GM18870 (cell line): ENCODE results near the gene ATP11A.

Experiments used
- ATAC-seq: cut with Tn5 transposase; IDR thresholded peaks from one replicate; pipeline ENCODE4 v1.9.1; 2021; ENCODE audit warnings: moderate library complexity; ENCODE audit not compliant: unreplicated experiment

Gene ATP11A

DNA sequence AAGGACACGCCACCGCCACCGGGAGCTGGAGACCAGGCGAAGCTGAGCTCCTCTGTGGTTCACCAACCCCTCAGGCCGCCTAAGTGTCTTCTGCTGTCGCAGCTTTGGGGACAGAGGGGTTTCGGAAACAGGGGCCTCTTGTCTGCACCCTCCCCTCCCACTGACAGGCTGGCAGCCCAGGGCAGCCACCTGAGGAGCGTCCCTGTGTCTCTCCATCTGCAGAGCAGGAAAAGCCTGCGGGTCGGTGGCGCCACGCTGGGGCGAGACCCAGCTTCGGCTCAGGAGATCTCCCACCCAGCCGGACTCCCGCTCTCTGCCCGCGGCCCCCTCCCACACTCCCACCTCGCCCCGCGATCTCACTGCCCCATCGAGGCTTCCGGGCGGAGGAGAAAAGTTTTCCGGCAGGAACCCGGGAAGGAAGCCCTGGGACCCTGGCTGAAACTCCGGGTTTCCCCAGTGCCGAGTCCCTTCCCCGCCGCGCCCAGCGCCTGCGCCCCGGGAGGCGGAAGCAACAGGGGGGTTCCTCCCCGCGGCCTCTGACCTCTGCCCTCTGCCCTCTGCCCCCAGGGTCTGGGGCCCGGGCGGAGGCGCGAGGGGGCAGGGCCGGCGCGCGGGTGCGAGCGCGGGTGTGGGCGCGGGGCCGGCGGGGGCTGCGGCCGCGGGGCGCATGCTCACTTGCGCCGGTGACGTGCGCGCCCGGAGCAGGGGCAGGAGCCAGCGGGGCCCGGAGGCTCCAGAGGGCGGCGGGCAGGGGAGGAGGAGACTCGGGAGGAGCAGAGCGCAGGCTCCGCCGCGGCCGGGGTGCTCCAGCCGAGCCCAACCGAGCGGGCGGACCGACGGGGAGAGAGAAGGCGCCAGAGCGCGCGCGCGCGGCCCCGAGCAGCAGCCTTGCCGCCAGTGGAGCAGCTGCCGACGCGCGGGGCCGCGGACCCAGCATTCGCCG lies at the start of gene ATP11A:
Gene ATP11A, plus strand, starts transcription at position 736 of the 943 bp plus-strand sequence. CDS start 379 bp downstream, outside the sequence.
- ATAC-seq: peak; percentile 39

DNA sequence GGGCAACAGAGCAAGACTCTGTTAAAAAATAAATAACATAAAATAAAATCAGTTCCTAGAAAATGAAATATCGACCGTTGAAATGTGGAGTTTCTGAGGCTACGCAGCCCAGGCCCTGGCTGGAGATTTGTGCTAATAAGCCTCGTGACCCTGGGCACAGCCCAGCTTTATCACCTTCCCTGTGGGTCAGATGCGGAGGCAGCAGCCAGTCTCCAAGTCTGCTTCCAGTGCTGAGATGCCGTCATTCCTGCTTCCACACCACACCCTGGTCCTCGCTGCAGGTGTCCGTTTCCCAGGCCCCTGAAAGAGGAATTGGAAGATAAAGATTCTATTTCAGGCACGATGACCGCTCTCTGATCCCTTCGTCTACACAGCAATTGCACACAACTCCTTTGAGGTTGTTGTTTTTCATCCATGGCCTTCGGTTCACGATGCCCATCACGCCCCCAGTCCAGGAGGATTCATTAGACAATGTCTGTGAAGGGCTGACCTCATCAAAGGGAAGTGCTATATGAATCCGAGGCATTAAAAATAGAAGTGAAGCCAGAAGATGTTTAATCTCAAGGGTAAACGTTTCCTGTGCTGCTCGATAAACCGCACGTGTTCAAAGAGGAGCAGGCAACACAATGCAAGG lies 48.3 kb upstream of the ATP11A start:
- ATAC-seq: no peak

DNA sequence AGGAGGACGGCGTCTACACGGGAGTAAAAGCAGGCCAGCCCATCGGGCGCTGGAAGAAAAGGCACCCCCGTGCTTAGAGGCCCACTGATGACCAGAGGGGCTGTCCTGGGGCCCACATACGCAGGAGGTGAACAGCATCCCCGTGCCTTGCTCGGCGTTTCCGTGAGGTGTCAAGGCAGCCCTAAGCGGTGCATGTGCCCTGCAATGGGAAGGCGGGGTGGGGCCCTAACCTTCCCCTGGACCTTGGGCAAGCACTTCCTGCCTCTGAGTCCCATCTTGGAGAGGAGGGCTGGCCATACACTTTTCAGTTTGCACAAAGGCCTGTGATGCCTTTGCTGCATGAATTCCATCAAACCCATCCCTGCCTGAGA lies 47.8 kb upstream of the ATP11A start:
- no peak for ATAC-seq

DNA sequence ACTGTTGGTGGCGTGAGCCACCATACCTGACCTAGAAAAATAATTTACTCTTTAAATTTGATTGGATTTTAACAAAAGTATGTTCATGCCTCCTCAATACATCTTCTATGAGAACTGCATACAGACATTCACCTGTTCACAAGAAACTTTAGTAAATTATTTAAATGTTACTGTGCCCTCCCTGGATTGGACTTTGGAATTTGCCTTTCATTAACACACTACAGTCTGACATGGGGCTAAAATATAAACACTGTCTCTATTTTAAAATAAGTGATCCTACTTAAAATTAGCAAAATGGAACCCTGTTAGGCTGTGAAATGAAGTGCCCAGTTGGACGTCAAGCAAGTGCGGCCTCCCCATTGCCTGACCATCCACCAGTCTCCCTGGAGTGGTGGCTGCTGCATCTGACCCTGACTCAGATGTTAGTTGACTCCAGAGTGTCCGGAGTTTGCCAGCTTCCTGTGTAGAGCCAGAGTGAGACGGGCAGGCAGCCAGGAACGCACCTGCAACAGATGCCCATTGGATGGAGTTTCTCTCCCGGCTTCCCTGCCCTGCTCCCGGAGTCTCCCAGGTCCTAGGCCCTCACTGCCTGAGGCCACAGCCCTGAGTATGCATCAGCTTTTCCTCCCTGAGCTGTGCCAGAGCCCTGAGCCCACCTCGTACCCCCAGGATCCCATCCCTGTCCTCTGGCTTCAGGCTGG lies 45.9 kb upstream of the ATP11A start:
- ATAC-seq: no peak

DNA sequence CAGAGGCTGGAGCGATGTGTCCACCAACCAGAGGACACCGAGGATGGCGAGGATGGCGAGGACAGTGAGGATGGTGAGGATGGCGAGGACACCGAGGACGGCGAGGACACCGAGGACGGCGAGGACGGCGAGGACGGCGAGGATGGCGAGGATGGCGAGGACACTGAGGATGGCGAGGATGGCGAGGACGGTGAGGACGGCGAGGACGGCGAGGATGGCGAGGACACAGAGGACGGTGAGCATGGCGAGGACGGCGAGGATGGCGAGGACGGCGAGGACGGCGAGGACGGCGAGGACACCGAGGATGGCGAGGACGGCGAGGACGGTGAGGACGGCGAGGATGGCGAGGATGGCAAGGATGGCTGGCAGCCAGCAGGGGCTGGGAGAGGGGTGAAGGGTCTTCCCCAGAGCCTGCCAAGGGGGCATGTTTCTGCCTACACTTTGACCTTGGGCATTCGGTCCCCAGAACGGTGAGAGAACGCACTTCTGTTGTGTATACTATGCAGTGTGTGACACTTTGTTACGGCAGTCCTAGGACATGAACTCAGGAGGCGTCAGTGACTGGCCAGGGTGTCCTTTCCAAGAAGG lies 44.4 kb upstream of the ATP11A start:
- no peak for ATAC-seq

DNA sequence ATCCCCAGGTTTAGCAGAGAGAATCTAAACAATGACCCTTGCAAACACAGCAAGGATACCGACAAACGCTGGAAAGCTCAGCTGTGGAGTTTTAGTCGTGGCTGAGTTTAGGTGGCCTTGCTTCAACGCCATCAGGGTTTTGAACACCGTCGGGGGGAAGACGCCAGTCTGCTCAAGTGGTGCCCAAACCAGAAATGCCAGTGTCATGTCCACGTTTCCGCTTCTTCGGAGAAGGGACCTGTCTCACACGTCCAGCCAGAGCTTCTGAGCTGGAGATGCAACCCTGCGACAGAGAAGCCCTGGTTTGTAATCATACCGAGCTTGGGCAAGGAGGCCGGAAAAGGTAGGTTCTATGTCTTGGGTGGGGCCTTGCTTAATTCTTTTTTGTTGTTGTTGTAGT lies 42.6 kb upstream of the ATP11A start:
- no peak for ATAC-seq

DNA sequence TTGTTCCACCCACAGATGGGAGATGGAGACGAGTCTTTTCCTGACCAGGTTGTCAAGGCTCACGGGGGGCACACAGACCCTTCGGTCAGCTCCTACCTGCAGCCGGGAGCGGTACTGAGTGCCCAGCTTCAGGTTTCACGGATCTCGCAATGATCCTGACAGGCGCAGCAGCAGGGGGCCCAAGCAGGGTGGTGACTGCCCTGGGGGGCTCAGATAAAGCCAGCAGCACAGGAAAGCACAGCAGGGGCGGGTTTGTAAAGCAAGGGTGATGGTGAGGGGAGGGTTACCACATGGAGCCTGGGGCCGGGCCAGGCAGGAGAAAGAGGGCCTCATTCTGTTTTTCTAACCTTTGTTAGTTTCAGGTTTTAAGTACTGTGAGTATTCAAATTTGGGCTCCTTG lies 41.7 kb upstream of the ATP11A start:
- ATAC-seq: no peak

DNA sequence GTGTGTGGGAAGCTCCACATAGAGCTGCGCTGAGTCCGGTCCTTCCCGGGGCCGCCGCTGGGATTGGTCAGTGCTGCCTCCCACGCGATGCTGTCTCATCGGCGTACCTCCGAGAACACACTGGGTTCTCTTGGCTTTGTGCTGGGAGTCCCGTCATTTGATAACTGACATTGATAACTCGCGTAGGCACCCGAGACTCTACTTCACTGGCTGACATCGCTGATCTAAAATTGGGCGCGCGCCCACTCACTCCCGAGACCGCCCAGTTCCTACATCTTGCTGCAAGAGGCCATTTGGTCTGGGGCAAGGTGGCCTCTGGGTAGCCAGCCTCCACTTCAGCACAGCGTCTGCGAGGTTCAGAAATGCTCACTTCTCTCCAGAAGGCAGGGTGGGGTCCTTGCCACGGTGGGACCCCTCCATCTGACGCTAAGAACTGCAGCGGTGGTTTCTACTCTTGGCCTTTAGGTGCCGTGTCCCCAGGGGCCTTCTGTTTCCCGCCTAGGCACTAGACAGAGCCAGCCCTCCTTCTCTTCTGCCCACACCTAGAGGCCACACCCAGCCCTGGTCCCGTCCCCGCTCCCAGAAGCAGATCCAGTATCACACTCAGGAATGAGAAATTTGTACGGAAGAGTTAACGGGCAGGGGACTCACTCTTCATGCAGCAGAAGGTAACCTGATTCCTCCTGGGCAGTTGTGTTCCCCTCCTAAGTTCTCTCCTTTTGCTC lies 40.7 kb upstream of the ATP11A start:
- ATAC-seq: no peak

DNA sequence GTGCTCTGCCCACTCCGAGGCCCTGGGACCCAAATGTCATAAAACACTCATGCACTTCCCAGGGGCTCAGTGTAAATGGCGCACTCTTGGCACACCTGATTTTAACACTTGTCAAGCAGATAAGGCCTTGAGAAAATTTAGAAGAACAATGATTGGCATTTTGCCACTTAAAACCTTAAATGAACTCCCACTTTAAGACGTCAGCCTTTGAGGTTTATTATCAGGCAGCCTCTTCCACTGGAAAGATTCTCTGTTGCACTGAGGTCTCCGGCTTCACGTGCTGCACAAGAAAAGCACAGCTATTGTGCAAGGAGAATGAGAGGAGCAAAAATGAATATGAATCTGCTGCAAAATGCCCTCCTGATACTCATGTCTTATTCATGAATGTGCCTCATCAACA lies 38.5 kb upstream of the ATP11A start:
- no peak for ATAC-seq

DNA sequence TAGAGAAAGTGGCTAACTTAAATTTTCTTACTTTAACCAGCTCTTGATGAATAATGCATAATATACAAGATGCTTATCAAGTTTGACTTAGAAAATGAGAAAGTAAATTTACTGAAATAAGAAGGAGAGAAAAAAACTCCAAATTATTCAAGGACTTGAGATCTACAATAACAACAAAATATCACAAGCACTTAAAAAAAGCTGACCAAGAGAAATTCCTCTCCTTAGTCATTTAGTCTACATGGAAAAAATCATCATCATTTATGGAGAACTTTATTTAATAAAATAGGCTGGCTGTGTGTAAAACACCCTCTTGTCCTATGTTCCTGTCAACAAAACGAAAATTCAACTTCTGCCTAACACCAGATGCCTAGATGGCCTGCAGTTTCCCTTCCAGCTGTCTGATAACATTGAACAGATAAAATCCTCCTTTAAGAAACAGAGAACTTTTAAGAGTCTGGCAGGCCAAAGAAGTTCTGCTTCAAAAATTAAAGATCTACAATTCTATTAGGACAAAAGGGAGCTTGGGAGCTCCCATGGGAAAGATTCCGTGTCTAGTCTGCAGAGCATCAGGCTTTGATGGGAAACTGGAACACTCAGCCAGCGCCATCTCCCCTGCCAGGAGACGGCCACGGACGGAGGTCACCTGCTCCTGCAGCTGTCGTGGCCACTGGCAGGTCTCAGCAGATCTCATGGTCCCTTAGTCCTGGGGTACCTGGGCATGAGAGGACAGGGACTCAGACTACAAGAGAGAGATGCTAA lies 37.9 kb upstream of the ATP11A start:
- no peak for ATAC-seq

DNA sequence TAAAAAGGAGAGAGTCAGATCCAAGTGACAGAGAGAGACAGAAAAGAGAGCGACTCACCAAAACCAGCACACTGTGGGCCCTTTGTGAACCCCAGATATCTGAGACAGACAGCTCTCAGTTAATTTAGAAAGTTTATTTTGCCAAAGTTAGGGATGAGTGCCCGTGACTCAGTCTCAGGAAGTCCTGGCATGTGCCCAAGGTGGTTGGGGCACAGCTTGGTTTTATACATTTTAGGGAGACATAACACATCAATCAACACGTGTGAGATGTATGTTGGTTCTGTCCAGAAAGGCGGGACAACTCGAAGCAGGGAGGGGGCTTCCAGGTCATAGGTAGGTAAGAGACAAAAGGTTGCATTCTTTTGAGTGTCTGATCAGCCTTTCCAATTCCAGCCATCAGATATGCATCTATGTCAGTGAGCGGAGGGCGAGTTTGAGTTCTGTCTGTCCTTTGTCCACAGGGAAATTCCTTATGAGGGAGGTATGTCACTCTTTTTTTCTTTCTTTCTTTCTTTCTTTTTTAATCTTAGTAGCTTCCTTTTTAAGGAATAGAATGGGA lies 37.2 kb upstream of the ATP11A start:
- ATAC-seq: no peak

DNA sequence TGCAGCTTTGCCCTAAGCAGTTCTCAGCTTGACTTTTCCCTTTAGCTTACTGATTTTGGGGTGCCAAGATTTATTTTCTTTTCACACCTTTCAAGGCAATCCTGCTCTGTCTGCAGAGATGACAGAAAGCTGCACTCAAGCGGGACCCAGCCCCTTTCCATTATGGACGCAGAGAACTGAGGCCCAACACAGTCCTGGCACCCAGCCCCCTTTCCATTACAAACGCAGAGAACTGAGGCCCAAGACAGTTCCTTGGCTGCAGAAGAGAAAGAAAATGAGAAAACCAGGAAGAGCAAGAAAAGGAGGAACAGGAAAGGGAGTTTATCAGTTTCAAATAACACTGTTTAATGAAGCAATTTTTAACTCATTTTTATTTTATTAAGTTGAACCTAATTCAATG lies 36.8 kb upstream of the ATP11A start:
- no peak for ATAC-seq

DNA sequence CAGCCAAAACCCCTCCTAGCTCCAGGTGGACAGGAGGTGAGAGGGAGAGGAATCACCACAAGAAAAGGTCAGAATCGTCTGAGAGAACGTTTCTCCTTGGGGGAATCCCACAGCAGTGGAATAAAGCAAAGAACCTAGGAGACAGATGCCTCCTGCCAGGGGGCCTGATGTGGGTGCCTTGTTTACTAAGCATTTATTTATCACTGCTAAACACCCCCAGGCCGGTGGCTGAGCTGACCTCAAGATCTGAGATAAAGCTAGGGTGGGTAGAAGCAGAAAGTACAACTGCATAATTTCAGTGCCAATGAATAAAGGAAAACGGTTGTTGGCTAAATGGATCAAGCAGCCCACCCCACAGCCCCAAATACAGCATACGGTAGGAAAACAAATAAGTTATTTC lies 33.9 kb upstream of the ATP11A start:
- ATAC-seq: no peak

DNA sequence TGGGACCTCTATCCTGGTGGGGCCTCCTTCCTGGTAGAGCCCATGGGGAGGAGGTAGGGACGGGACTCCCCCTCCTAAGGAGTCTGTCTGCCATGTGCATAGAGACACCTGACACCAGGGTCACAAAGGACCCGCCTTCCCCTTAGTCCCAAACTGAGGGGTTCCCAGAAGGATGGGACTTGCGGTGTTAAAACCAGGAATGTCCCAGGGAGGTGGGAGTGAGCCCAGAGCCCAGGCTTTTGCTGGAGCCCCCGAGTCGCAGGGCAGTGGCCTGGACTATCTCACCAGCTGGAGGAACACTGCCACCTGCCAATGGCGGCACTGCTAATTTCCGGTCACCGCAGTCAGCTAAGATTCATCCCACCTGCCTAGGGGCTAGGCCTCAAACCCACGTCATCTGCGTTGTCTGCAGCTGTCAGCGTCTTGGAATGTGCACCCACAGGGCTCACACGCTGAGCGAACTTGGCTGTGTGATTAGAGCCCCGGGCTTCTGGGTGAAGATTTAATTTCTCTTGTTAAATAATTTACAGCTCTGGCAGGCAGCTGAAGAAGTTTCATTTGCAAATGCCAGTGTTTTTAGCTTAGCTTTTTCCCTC lies 31.9 kb upstream of the ATP11A start:
- ATAC-seq: no peak

DNA sequence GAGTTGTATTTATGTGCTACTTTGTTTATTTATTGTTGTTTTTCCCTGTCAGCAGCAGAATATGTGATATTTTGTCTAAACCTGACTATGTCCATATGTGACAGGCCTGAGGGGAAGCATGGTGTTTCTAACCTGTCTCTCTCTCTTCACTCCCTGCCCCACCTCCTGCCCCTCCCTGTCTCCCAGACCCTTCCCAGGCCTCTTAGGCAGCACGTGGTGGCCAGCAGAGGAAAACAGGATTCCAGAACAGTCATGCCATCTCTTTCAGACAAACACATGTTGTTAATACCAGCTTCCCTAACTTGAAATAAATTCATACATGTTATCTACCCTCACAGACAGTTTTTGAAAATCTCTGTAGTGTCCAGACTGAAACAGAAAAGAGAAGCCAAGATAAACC lies 31.0 kb upstream of the ATP11A start:
- ATAC-seq: no peak

DNA sequence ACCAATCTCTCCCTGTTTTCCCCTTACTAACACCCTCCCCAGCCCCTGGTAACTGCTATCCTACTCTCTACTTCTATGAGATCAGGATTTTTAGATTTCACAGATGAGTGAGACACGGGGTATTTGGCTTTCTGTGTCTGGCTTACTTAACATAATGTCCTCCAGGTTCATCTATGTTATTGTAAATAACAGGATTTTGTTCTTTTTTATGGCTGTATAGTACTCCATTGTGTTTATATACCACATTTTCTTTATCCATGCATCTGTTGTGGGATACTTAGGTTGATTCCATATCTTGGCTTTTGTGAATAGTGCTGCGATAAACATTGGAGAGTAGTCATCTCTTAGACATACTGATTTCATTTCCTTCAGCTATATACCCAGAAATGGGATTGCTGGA lies 28.5 kb upstream of the ATP11A start:
- ATAC-seq: no peak

DNA sequence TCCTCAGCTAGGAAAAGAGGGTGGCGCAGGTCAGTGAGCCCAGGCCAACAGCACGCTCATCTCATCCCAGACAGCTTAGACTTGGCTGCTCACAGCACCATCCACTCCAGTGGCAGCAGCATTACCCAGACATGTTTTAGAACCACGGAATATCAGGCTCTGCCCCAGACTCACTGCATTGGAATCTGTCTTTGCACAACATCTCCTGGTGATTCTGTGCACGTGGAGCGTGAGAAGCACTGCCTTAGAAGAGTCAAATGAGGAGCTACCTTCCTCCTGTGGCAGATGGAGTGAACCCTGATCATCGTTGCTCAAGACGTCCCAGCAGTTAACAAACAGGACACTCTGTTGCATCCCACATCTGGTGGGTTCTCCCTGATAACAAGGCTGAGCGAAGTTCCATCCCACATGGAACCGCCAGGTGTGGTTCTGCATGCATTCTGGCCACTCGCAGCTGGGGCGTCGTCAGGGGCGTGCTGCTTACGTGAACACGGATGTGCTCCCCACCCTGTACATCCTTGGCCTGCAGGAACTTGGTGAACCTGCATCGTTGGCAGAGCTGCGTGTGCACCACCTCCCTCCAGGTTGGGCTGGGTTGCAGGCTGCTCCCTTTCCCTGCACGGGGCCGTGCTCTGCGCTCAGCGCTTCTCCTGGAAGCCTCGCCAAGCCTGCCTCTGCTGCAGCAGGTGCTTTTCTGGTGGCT lies 25.2 kb upstream of the ATP11A start:
- no peak for ATAC-seq

DNA sequence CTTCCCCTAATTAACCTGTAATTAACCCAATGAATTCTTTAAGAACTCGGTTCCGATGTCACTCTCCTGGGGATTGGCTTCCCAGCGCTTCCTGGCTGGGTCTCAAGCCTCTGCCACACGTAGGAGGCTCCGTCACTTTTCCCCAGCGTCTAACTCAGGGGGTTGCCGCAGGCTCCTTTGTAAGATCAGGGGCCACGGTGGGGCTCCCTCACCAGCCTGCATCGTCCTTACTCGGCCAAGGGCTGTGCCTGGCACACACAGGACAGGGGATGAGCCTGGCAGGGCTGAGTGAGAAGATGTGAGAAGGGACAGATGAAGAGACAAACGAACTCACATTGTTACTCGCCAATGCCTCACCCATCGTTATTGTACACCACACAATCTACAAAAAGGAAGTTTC lies 20.9 kb upstream of the ATP11A start:
- ATAC-seq: no peak
